SU-DHL-6 (cell line): Measurements from ENCODE around the gene CD6.
A peak's percentile ranks its signal among the peaks of the same experiment; 100 is the strongest.

ENCODE experiments used
- H2AFZ ChIP-seq: fragments of 200-600 bp; sonication (generic); 2 replicates; pipeline ENCODE4 v1.6.1; 2014; ENCODE audit warnings: low read depth, mild to moderate bottlenecking, moderate library complexity, mixed read lengths, antibody characterized with exemption, low read length; ENCODE audit not compliant: severe bottlenecking
- H3F3A ChIP-seq: fragments of 200-600 bp; shearing (Covaris generic); 2 replicates; pipeline ENCODE4 v1.6.0; 2016; ENCODE audit warnings: antibody characterized with exemption, mild to moderate bottlenecking; ENCODE audit not compliant: insufficient read depth
- H3K27ac ChIP-seq: fragments of 200-600 bp; sonication (generic); 2 replicates; pipeline ENCODE4 v1.5.1; 2016; ENCODE audit warnings: low read depth, mild to moderate bottlenecking, low read length, moderate library complexity, mixed read lengths
- H3K27me3 ChIP-seq: fragments of 200-600 bp; sonication (generic), shearing (Covaris generic); 2 replicates; pipeline ENCODE4 v1.6.0; 2014; ENCODE audit warnings: mild to moderate bottlenecking, low read length
- H3K36me3 ChIP-seq: fragments of 200-600 bp; sonication (generic); 2 replicates; pipeline ENCODE4 v1.6.1; 2014; ENCODE audit warnings: mild to moderate bottlenecking, low read length, mixed read lengths
- H3K4me2 ChIP-seq: fragments of 300-600, 200-600 bp; shearing (Covaris generic), sonication (generic); 2 replicates; pipeline ENCODE4 v1.6.0; 2014; ENCODE audit warnings: low read length, low read depth, mild to moderate bottlenecking; ENCODE audit not compliant: poor library complexity, severe bottlenecking
- H3K4me3 ChIP-seq: fragments of 200-600 bp; sonication (generic); 2 replicates; pipeline ENCODE4 v1.5.1; 2014; ENCODE audit warnings: antibody characterized with exemption, low read length, mild to moderate bottlenecking, mixed read lengths; ENCODE audit not compliant: insufficient read depth, poor library complexity, severe bottlenecking
- H3K79me2 ChIP-seq: fragments of 200-600 bp; sonication (generic); 2 replicates; pipeline ENCODE4 v1.6.1; 2014; ENCODE audit warnings: mild to moderate bottlenecking, low read length, moderate library complexity; ENCODE audit not compliant: insufficient read depth
- H3K9ac ChIP-seq: fragments of 200-600 bp; sonication (generic); 2 replicates; pipeline ENCODE4 v1.7.0; 2014; ENCODE audit warnings: mild to moderate bottlenecking, low read length
- H3K9me2 ChIP-seq: fragments of 200-600 bp; sonication (generic); replicated peaks from 2 replicates; pipeline ENCODE4 v1.6.1; 2014; ENCODE audit warnings: low read length; ENCODE audit not compliant: insufficient read depth
- H3K9me3 ChIP-seq: fragments of 200-600 bp; sonication (generic); 2 replicates; pipeline ENCODE4 v1.6.1; 2014; ENCODE audit warnings: low read length, mixed read lengths; ENCODE audit not compliant: insufficient read depth
- H4K20me1 ChIP-seq: fragments of 200-600 bp; sonication (generic); 2 replicates; pipeline ENCODE4 v1.6.1; 2014; ENCODE audit warnings: low read depth, mild to moderate bottlenecking, antibody characterized with exemption, low read length, moderate library complexity, mixed read lengths
- CTCF ChIP-seq: fragments of 200-600 bp; sonication (generic); IDR thresholded peaks from one replicate; pipeline ENCODE4 v1.5.1; 2017; ENCODE audit warnings: antibody characterized with exemption, mild to moderate bottlenecking, low read length, moderate library complexity; ENCODE audit not compliant: insufficient read depth, poor library complexity, severe bottlenecking
- EZH2phosphoT487 ChIP-seq: fragments of 200-600 bp; sonication (generic), shearing (Covaris generic); conservative IDR thresholded peaks from 2 replicates; pipeline ENCODE4 v1.6.1; 2018; ENCODE audit warnings: mild to moderate bottlenecking, antibody characterized with exemption, low read length, moderate library complexity, mixed read lengths

The CD6 gene

GRCh38 chr11:60970369-60970774 is 1.1 kb upstream of the CD6 start:
- Histone ChIP-seq H3F3A (no peaks in the 10 kb centered on the region), H3K4me3 (no peak overlapping the region), H3K4me2 (no peak overlapping the region), H2AFZ (no peak overlapping the region), H3K36me3 (no peaks in the 10 kb centered on the region), H3K79me2 (no peaks in the 10 kb centered on the region), H3K9me2 (no peaks in the 10 kb centered on the region), H4K20me1 (no peaks in the 10 kb centered on the region), H3K9ac (no peak overlapping the region), H3K27me3 (no peaks in the 10 kb centered on the region), H3K27ac (no peak overlapping the region), H3K9me3 (no peaks in the 10 kb centered on the region)
- TF ChIP-seq EZH2phosphoT487 (no peak), CTCF (peak; percentile 77)

- Histone ChIP-seq H4K20me1 (no peaks in the 10 kb centered on the region), H3K9ac (no peak overlapping the region), H3K9me2 (no peaks in the 10 kb centered on the region), H2AFZ (no peak overlapping the region), H3K36me3 (no peaks in the 10 kb centered on the region), H3K27me3 (no peaks in the 10 kb centered on the region), H3K4me3 (no peak overlapping the region), H3K9me3 (no peaks in the 10 kb centered on the region), H3K79me2 (no peaks in the 10 kb centered on the region), H3K27ac (no peak overlapping the region), H3K4me2 (no peak overlapping the region), H3F3A (no peaks in the 10 kb centered on the region)
- no peak for TF ChIP-seq EZH2phosphoT487
- TF ChIP-seq CTCF = no peak
These were observed 590 bp upstream of the CD6 start for GRCh38 chr11:60970890-60971289.

DNA sequence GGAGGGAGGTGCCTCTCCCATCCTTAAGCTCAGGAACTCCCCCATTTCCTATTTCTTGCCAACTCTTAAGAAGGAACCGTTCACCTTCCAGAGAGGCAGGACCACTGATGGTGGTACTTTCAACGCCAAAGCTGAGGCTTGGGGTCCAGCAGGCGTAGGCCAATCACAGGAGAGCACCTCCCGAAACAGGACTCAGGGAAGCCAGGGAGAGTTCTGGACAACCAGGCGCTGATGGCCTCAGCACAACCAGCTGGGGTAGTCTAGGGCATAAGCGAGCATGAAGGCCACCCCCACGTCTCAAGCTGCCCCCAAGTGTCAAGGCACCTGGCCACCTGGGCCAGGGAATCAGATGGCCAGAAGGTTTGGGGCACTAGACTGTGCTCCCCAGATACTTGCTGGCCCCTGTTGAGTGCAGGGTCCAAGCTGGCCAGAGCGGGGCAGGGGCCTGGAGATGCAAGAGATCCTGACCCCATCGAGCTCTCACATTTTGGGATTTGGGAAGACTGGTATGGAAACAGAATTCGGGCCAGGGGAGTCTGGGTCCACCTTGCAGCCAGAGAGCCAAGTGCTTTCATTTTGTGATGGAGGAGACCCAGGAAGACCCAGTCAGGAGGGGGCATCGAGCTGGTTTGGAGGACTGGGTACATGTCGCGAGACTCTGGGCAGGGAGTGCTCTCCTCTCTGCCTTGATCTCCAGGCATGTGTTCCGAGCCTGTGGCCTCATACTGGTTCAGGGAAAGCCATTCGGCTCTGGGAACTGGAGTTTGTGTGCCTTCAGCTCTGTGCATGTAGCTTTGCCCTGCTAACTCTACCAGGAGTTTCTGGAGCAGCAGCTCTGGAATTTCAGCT is 926 bp downstream of the CD6 start:
- no peaks in the 10 kb centered on the region for H3K27me3 ChIP-seq
- no peak overlapping the region for H3K4me3 ChIP-seq

More for the DNA sequence above, 926 bp downstream of the CD6 start:
- Histone ChIP-seq H3F3A (no peaks in the 10 kb centered on the region), H4K20me1 (no peaks in the 10 kb centered on the region), H3K27ac (no peak overlapping the region), H3K9me2 (no peaks in the 10 kb centered on the region), H3K9me3 (no peaks in the 10 kb centered on the region), H3K79me2 (no peaks in the 10 kb centered on the region), H2AFZ (no peak overlapping the region), H3K36me3 (no peaks in the 10 kb centered on the region), H3K9ac (no peak overlapping the region), H3K4me2 (no peak overlapping the region)
- no peak for TF ChIP-seq EZH2phosphoT487
- no peak for TF ChIP-seq CTCF
